ENCODE measurements around the gene TACO1.
A peak's percentile ranks its signal among the peaks of the same experiment; 100 is the strongest.

TACO1 gene

GRCh38 chr17:63644846-63645245 lies 44.2 kb downstream of the TACO1 start:
- H3K36me3 ChIP-seq (ENCODE audit: insufficient read depth) = no peaks in the 10 kb centered on the region
- no peak overlapping the region for H3K27ac ChIP-seq
- H2AFZ ChIP-seq (ENCODE audit: low read depth) = no peak overlapping the region
- peaks cover 36% of the 10 kb centered on the region for H3K4me1 ChIP-seq (ENCODE audit: low read depth, poor library complexity, severe bottlenecking)
- no peaks in the 10 kb centered on the region for H3K79me2 ChIP-seq (ENCODE audit: insufficient read depth, low read depth)
- no peak overlapping the region for H3K4me2 ChIP-seq
- no peak overlapping the region for H3K9ac ChIP-seq
- no peak for TF ChIP-seq CTCF (conservative IDR thresholded peaks at IDR 0.05; ENCODE audit: low read depth, low read length)
- H3K4me3 ChIP-seq (IDR thresholded peaks at IDR 0.05; ENCODE audit: insufficient read depth, low read depth, low read length) = no peak overlapping the region
- H4K20me1 ChIP-seq (ENCODE audit: insufficient read depth) = no peaks in the 10 kb centered on the region
- no peaks in the 10 kb centered on the region for H3K27me3 ChIP-seq (ENCODE audit: insufficient read depth, low read depth)

- H3K9ac ChIP-seq = no peak overlapping the region
- H4K20me1 ChIP-seq (ENCODE audit: insufficient read depth) = no peaks in the 10 kb centered on the region
- peaks cover 36% of the 10 kb centered on the region for H3K4me1 ChIP-seq (ENCODE audit: low read depth, poor library complexity, severe bottlenecking)
- H2AFZ ChIP-seq (ENCODE audit: low read depth) = no peak overlapping the region
- no peak overlapping the region for H3K27ac ChIP-seq
- H3K36me3 ChIP-seq (ENCODE audit: insufficient read depth) = no peaks in the 10 kb centered on the region
- H3K79me2 ChIP-seq (ENCODE audit: insufficient read depth, low read depth) = no peaks in the 10 kb centered on the region
- H3K4me3 ChIP-seq (IDR thresholded peaks at IDR 0.05; ENCODE audit: insufficient read depth, low read depth, low read length) = no peak overlapping the region
- H3K4me2 ChIP-seq = peak overlapping the region; percentile 70; the same call in 1 of the 2 replicates
- no peaks in the 10 kb centered on the region for H3K27me3 ChIP-seq (ENCODE audit: insufficient read depth, low read depth)
- TF ChIP-seq CTCF (conservative IDR thresholded peaks at IDR 0.05; ENCODE audit: low read depth, low read length) = no peak
These were observed 45.2 kb downstream of the TACO1 start for GRCh38 chr17:63645775-63646487.

- peaks cover 36% of the 10 kb centered on the region for H3K4me1 ChIP-seq (ENCODE audit: low read depth, poor library complexity, severe bottlenecking)
- no peaks in the 10 kb centered on the region for H3K36me3 ChIP-seq (ENCODE audit: insufficient read depth)
- no peaks in the 10 kb centered on the region for H4K20me1 ChIP-seq (ENCODE audit: insufficient read depth)
- H3K27ac ChIP-seq = no peak overlapping the region
- H3K27me3 ChIP-seq (ENCODE audit: insufficient read depth, low read depth) = no peaks in the 10 kb centered on the region
- no peak overlapping the region for H3K4me3 ChIP-seq (IDR thresholded peaks at IDR 0.05; ENCODE audit: insufficient read depth, low read depth, low read length)
- TF ChIP-seq CTCF (conservative IDR thresholded peaks at IDR 0.05; ENCODE audit: low read depth, low read length) = no peak
- no peak overlapping the region for H3K9ac ChIP-seq
- H2AFZ ChIP-seq (ENCODE audit: low read depth) = no peak overlapping the region
- no peaks in the 10 kb centered on the region for H3K79me2 ChIP-seq (ENCODE audit: insufficient read depth, low read depth)
- H3K4me2 ChIP-seq = peak overlapping the region; percentile 70; the same call in 1 of the 2 replicates
These were observed 45.8 kb downstream of the TACO1 start for GRCh38 chr17:63646488-63646806.

GRCh38 chr17:63647065-63647725 lies 46.5 kb downstream of the TACO1 start:
- no peak for TF ChIP-seq CTCF (conservative IDR thresholded peaks at IDR 0.05; ENCODE audit: low read depth, low read length)
- no peak overlapping the region for H3K27ac ChIP-seq
- peak overlapping the region; percentile 70 for H3K4me2 ChIP-seq

More at GRCh38 chr17:63647065-63647725, 46.5 kb downstream of the TACO1 start:
- H3K4me1 ChIP-seq (ENCODE audit: low read depth, poor library complexity, severe bottlenecking) = peaks cover 36% of the 10 kb centered on the region
- no peak overlapping the region for H3K4me3 ChIP-seq (IDR thresholded peaks at IDR 0.05; ENCODE audit: insufficient read depth, low read depth, low read length)
- H3K79me2 ChIP-seq (ENCODE audit: insufficient read depth, low read depth) = no peaks in the 10 kb centered on the region
- H2AFZ ChIP-seq (ENCODE audit: low read depth) = no peak overlapping the region
- H3K9ac ChIP-seq = no peak overlapping the region
- H4K20me1 ChIP-seq (ENCODE audit: insufficient read depth) = no peaks in the 10 kb centered on the region
- H3K27me3 ChIP-seq (ENCODE audit: insufficient read depth, low read depth) = no peaks in the 10 kb centered on the region
- H3K36me3 ChIP-seq (ENCODE audit: insufficient read depth) = no peaks in the 10 kb centered on the region

All from KMS-11 (cell line).